ENCODE results near the gene LRPPRC. TPM values are rescaled to one million over a fixed set of nuclear protein-coding genes. Genes with fewer than 3 reads are reported as not detected.

LRPPRC gene
- total and polyA plus RNA-seq, 9 of the 15 experiments (the other 6 are each of a cell fraction or from before 2014, with no cell fraction given): 41.5 to 214 (median 138) TPM

- Histone ChIP-seq H4K20me1 (replicated peaks; ENCODE audit: control insufficient read depth, insufficient read depth, low read length) (peaks cover 41% of the 10 kb centered on the region), H2AFZ (ENCODE audit: low read depth, low read length) (no peak overlapping the region), H3K4me3 (no peak overlapping the region; the same call in 1 of the 2 replicates), H3K36me3 (ENCODE audit: control insufficient read depth, insufficient read depth, low read length) (peaks cover 62% of the 10 kb centered on the region), H3K27me3 (ENCODE audit: control insufficient read depth in 2 of 2, insufficient read depth in 2 of 2, low read length in 2 of 2) (no peaks in the 10 kb centered on the region), H3K4me1 (replicated peaks in 1 of 2; ENCODE audit: control insufficient read depth in 2 of 2, insufficient read depth in 2 of 2, low read length in 2 of 2) (peaks cover 8 to 19% of the 10 kb centered on the region in 2 experiments; a peak in 4 of 5 replicates), H3K9me1 (ENCODE audit: control insufficient read depth, insufficient read depth, low read length) (peaks cover 7% of the 10 kb centered on the region), H3K79me2 (ENCODE audit: control insufficient read depth, insufficient read depth, low read length) (peaks cover 76% of the 10 kb centered on the region), H3K9ac (ENCODE audit: insufficient read depth in 1 of 2, low read depth in 2 of 2, low read length in 2 of 2) (no peak overlapping the region), H3K4me2 (ENCODE audit: insufficient read depth, low read length) (peak overlapping the region; percentile 99; the same call in 1 of the 2 replicates), H3K27ac (ENCODE audit: extremely low read depth, low read depth, low read length) (no peak overlapping the region; the same call in 2 of the 3 replicates), H3K9me3 (replicated peaks; ENCODE audit: control insufficient read depth, insufficient read depth, low read depth, low read length) (no peaks in the 10 kb centered on the region; the same call in 1 of the 2 replicates)
- intact Hi-C loops (cut with micrococcal nuclease) (no loop called here), in situ Hi-C loops (cut with MboI) (no loop called here)
- WGBS (ENCODE audit: insufficient coverage, low coverage, missing lambda C conversion rate): 68% methylated on average over 5 of the region's 5 CpGs
- POLR2A ChIA-PET: interaction anchor here (1.2 kb wide), 1 partner anchor 15 kb away, joined by 3 read pairs; no protein-coding TSS in a partner anchor
- FAIRE-seq: no peak
- TF ChIP-seq RNF2 (IDR thresholded peaks at IDR 0.05): no peak
- TF ChIP-seq ZNF316 (IDR thresholded peaks at IDR 0.05): peak; percentile 53
- no peak for DNase-seq (ENCODE audit: extremely low read depth in 1 of 4, low spot score in 3 of 4)
- CTCF ChIA-PET (ENCODE audit: low intra/inter-chr PET ratio): no interaction called here
- ATAC-seq: no peak
- no TSS peak for BruUV-seq (replicated peaks)
Observed at GRCh38 chr2:43993437-43993836, 2.4 kb downstream of the LRPPRC start.

GRCh38 chr2:43989545-43989944 lies 6.2 kb downstream of the LRPPRC start:
- no peak overlapping the region for H3K27ac ChIP-seq (ENCODE audit: extremely low read depth, low read depth, low read length)
- no peaks in the 10 kb centered on the region for H3K9me3 ChIP-seq (replicated peaks; ENCODE audit: control insufficient read depth, insufficient read depth, low read depth, low read length)
- ATAC-seq: no peak
- H3K9ac ChIP-seq (ENCODE audit: insufficient read depth in 1 of 2, low read depth in 2 of 2, low read length in 2 of 2): no peak overlapping the region
- no TSS peak for BruUV-seq (replicated peaks)
- TF ChIP-seq CEBPG (CRISPR knock-in tag; IDR thresholded peaks at IDR 0.05): no peak
- TF ChIP-seq CEBPG (tag; conservative IDR thresholded peaks at IDR 0.05 in 1 of 2, IDR thresholded peaks at IDR 0.05 in 1 of 2): peak; percentile 55 to 57; a peak in 3 of 4 replicates
- TF ChIP-seq CEBPB (tag; IDR thresholded peaks at IDR 0.05): peak; percentile 70
- TF ChIP-seq RFX1 (IDR thresholded peaks at IDR 0.05): 0 out of 2 replicates have a peak, but pooled peaks have one; percentile 11
- TF ChIP-seq ELK1 (CRISPR knock-in tag; IDR thresholded peaks at IDR 0.05): no peak
- peaks cover 5% of the 10 kb centered on the region for H3K9me1 ChIP-seq (ENCODE audit: control insufficient read depth, insufficient read depth, low read length)
- H3K4me3 ChIP-seq: no peak overlapping the region
- ChIA-PET POLR2A (interaction anchor here (0.6 to 1.3 kb wide), 2 partner anchors 8 to 212 kb away, joined by 3 to 4 read pairs; no protein-coding TSS in a partner anchor), CTCF (ENCODE audit: low intra/inter-chr PET ratio) (no interaction called here)
- 92% methylated on average over 4 of the region's 4 CpGs for WGBS (ENCODE audit: insufficient coverage, low coverage, missing lambda C conversion rate)
- peaks cover 91% of the 10 kb centered on the region for H3K36me3 ChIP-seq (ENCODE audit: control insufficient read depth, insufficient read depth, low read length)
- intact Hi-C loops (cut with micrococcal nuclease): no loop called here
- in situ Hi-C loops (cut with MboI): no loop called here
- H3K27me3 ChIP-seq (ENCODE audit: control insufficient read depth in 2 of 2, insufficient read depth in 2 of 2, low read length in 2 of 2): no peaks in the 10 kb centered on the region
- H2AFZ ChIP-seq (ENCODE audit: low read depth, low read length): no peak overlapping the region
- no peak for FAIRE-seq
- H3K4me1 ChIP-seq (replicated peaks in 1 of 2; ENCODE audit: control insufficient read depth in 2 of 2, insufficient read depth in 2 of 2, low read length in 2 of 2): peaks cover 0 to 17% of the 10 kb centered on the region in 2 experiments; a peak in 3 of 5 replicates
- DNase-seq (ENCODE audit: extremely low read depth in 1 of 4, low spot score in 3 of 4): no peak
- H3K79me2 ChIP-seq (ENCODE audit: control insufficient read depth, insufficient read depth, low read length): peaks cover 98% of the 10 kb centered on the region
- no peak overlapping the region for H3K4me2 ChIP-seq (ENCODE audit: insufficient read depth, low read length)
- H4K20me1 ChIP-seq (replicated peaks; ENCODE audit: control insufficient read depth, insufficient read depth, low read length): peaks cover 30% of the 10 kb centered on the region

Data from K562 (cell line).